Neural cell (in vitro differentiated cells): ENCODE results near the gene MAP2. TPM values are rescaled to one million over a fixed set of nuclear protein-coding genes. Genes with fewer than 3 reads are reported as not detected.

Experiments used
- H2AFZ ChIP-seq: fragments of 200-600, 300-800 bp; sonication (generic), shearing (Covaris generic); 2 replicates; pipeline ENCODE4 v1.6.0; 2014; ENCODE audit warnings: low read depth, mild to moderate bottlenecking, antibody characterized with exemption, low read length, moderate library complexity
- H3F3A ChIP-seq: fragments of 200-600 bp; shearing (Covaris generic); 2 replicates; pipeline ENCODE4 v1.6.1; 2016; ENCODE audit warnings: mild to moderate bottlenecking, moderate library complexity, mixed read lengths, antibody characterized with exemption, low read length; ENCODE audit not compliant: insufficient read depth, poor library complexity, severe bottlenecking
- H3K27ac ChIP-seq: fragments of 200-600, 300-800 bp; sonication (generic), shearing (Covaris generic); 2 replicates; pipeline ENCODE4 v1.5.1; 2014; ENCODE audit warnings: mild to moderate bottlenecking, low read length, moderate library complexity
- H3K27me3 ChIP-seq: fragments of 300-800, 200-600 bp; sonication (generic), shearing (Covaris generic); 2 replicates; pipeline ENCODE4 v1.6.0; 2014; ENCODE audit warnings: mild to moderate bottlenecking, low read depth, low read length, moderate library complexity; ENCODE audit not compliant: insufficient read depth
- H3K36me3 ChIP-seq: fragments of 300-800, 200-600 bp; sonication (generic), shearing (Covaris generic); 2 replicates; pipeline ENCODE4 v1.5.1; 2014; ENCODE audit warnings: mild to moderate bottlenecking, antibody characterized with exemption, low read length, moderate library complexity; ENCODE audit not compliant: insufficient read depth
- H3K4me2 ChIP-seq: fragments of 300-800, 200-600 bp; sonication (generic), shearing (Covaris generic); 2 replicates; pipeline ENCODE4 v1.6.0; 2014; ENCODE audit warnings: mild to moderate bottlenecking, low read length
- H3K4me3 ChIP-seq: fragments of 300-800, 200-600 bp; sonication (generic), shearing (Covaris generic); 2 replicates; pipeline ENCODE4 v1.5.1; 2014; ENCODE audit warnings: mild to moderate bottlenecking, low read length, moderate library complexity
- H3K79me2 ChIP-seq: fragments of 200-600 bp; shearing (Covaris generic); replicated peaks from 2 replicates; pipeline ENCODE4 v1.6.0; 2014; ENCODE audit warnings: mild to moderate bottlenecking, low read length, moderate library complexity; ENCODE audit not compliant: insufficient read depth
- H3K9ac ChIP-seq: fragments of 300-800, 200-600 bp; sonication (generic), shearing (Covaris generic); 2 replicates; pipeline ENCODE4 v1.6.1; 2016; ENCODE audit warnings: mild to moderate bottlenecking, low read length, mixed read lengths
- H3K9me2 ChIP-seq: fragments of 200-600 bp; shearing (Covaris generic); 2 replicates; pipeline ENCODE4 v1.6.1; 2016; ENCODE audit warnings: mild to moderate bottlenecking, low read length, mixed read lengths; ENCODE audit not compliant: insufficient read depth
- H3K9me3 ChIP-seq: fragments of 200-600, 300-800 bp; sonication (generic), shearing (Covaris generic); 2 replicates; pipeline ENCODE4 v1.6.1; 2016; ENCODE audit warnings: mild to moderate bottlenecking, mixed run types, low read length, moderate library complexity, mixed read lengths
- H4K20me1 ChIP-seq: fragments of 200-600 bp; shearing (Covaris generic); 2 replicates; pipeline ENCODE4 v1.6.1; 2016; ENCODE audit warnings: mild to moderate bottlenecking, mixed run types; ENCODE audit not compliant: insufficient read depth
- CTCF ChIP-seq: fragments of 450-650 bp; IDR thresholded peaks from 2 replicates; pipeline ENCODE4 v1.5.1; 2014; ENCODE audit warnings: antibody characterized with exemption, mild to moderate bottlenecking, moderate library complexity; ENCODE audit not compliant: poor library complexity, severe bottlenecking
- EP300 ChIP-seq: fragments of 450-650 bp; conservative IDR thresholded peaks from 2 replicates; pipeline ENCODE4 v1.6.1; 2014; ENCODE audit warnings: antibody characterized with exemption, mild to moderate bottlenecking, moderate library complexity; ENCODE audit not compliant: poor library complexity, severe bottlenecking
- EZH2 ChIP-seq: fragments of 200-600, 300-800 bp; shearing (Covaris generic), sonication (generic); IDR thresholded peaks from 2 replicates; pipeline ENCODE4 v1.6.1; 2014; ENCODE audit warnings: antibody characterized with exemption, low read length, borderline replicate concordance, mild to moderate bottlenecking; ENCODE audit not compliant: insufficient read depth, poor library complexity, severe bottlenecking
- MXI1 ChIP-seq: fragments of 450-650 bp; conservative IDR thresholded peaks from 2 replicates; pipeline ENCODE4 v1.6.1; 2014; ENCODE audit warnings: antibody characterized with exemption, mild to moderate bottlenecking; ENCODE audit not compliant: poor library complexity, severe bottlenecking
- POLR2AphosphoS5 ChIP-seq: IDR thresholded peaks from 2 replicates; pipeline ENCODE4 v1.6.1; 2012
- RAD21 ChIP-seq: fragments of 450-650 bp; conservative IDR thresholded peaks from 2 replicates; pipeline ENCODE4 v1.6.1; 2014; ENCODE audit warnings: antibody characterized with exemption, mild to moderate bottlenecking, moderate library complexity
- REST ChIP-seq: IDR thresholded peaks from 2 replicates; pipeline ENCODE4 v1.6.1; 2012; ENCODE audit warnings: borderline replicate concordance
- SMC3 ChIP-seq: fragments of 450-650 bp; conservative IDR thresholded peaks from 2 replicates; pipeline ENCODE4 v1.6.1; 2014; ENCODE audit warnings: antibody characterized with exemption, mild to moderate bottlenecking, moderate library complexity; ENCODE audit not compliant: poor library complexity
- TAF1 ChIP-seq: IDR thresholded peaks from 2 replicates; pipeline ENCODE4 v1.6.1; 2012; ENCODE audit warnings: low read depth
- polyA plus RNA-seq: library from polyadenylated mRNA; depleted of rRNA; stranded (reverse); fragments of >200 nt; gene quantifications from 2 replicates; pipeline ENCODE4 v1.2.3, GENCODE V29; 2014

MAP2 gene
- polyA plus RNA-seq, 1 donor from 2014 or later = 450 TPM

GRCh38 chr2:209653134-209653533 lies 229.3 kb downstream of the MAP2 start:
- H3K4me2 ChIP-seq = no peak overlapping the region
- TF ChIP-seq SMC3 (no peak), EP300 (no peak), POLR2AphosphoS5 (no peak), RAD21 (no peak), TAF1 (no peak), EZH2 (no peak), MXI1 (no peak), CTCF (no peak)

GRCh38 chr2:209661286-209661894 lies 237.5 kb downstream of the MAP2 start:
- TF ChIP-seq MXI1 = peak; percentile 90
- peak; percentile 65 for TF ChIP-seq EP300
- peak; percentile 43 for TF ChIP-seq RAD21
- no peak for TF ChIP-seq CTCF
- peak; percentile 48 for TF ChIP-seq TAF1
- peak; percentile 82 for TF ChIP-seq POLR2AphosphoS5
- peak; percentile 84 for TF ChIP-seq REST
- peak; percentile 51 for TF ChIP-seq SMC3
- no peak for TF ChIP-seq EZH2
- Histone ChIP-seq H3K9me3 (no peaks in the 10 kb centered on the region), H3K27me3 (no peaks in the 10 kb centered on the region), H3K4me2 (peak overlapping the region; percentile 92), H2AFZ (no peak overlapping the region), H4K20me1 (peaks cover 4% of the 10 kb centered on the region), H3F3A (peaks cover 10% of the 10 kb centered on the region), H3K9ac (peak overlapping the region; percentile 70), H3K9me2 (no peaks in the 10 kb centered on the region), H3K79me2 (peaks cover 89% of the 10 kb centered on the region), H3K4me3 (peak overlapping the region; percentile 65), H3K36me3 (peaks cover 7% of the 10 kb centered on the region), H3K27ac (peak overlapping the region; percentile 86)

More at GRCh38 chr2:209653134-209653533, 229.3 kb downstream of the MAP2 start:
- Histone ChIP-seq H3K9ac (no peak overlapping the region), H3K4me3 (no peak overlapping the region), H3K27me3 (no peaks in the 10 kb centered on the region), H4K20me1 (peaks cover 3% of the 10 kb centered on the region), H3K27ac (no peak overlapping the region), H3F3A (no peaks in the 10 kb centered on the region), H2AFZ (no peak overlapping the region), H3K79me2 (peaks cover 71% of the 10 kb centered on the region), H3K9me3 (no peaks in the 10 kb centered on the region), H3K9me2 (no peaks in the 10 kb centered on the region), H3K36me3 (peaks cover 7% of the 10 kb centered on the region)
